GM20431 (cell line): ENCODE data around the gene AQP3.
"Not testable (repeated sequence)": the region's sequence is repeated elsewhere in the genome, so short reads cannot be mapped to it uniquely, and the experiment has no call there.

Experiments used
- in situ Hi-C: fragments of 300-500 bp; cut with MseI, MboI; formaldehyde crosslinking; loops from one replicate; pipeline ENCODE4 v1.15.0; 2020; ENCODE audit warnings: low sequenced_read_pairs; ENCODE audit not compliant: unreplicated experiment

The AQP3 gene

GRCh38 chr9:33446946-33447798 lies at the start of gene AQP3:
Gene AQP3 (minus strand): TSS chr9:33447593. CDS start chr9:33447530, 63 bp downstream.
- in situ Hi-C loops: no loop called here

DNA sequence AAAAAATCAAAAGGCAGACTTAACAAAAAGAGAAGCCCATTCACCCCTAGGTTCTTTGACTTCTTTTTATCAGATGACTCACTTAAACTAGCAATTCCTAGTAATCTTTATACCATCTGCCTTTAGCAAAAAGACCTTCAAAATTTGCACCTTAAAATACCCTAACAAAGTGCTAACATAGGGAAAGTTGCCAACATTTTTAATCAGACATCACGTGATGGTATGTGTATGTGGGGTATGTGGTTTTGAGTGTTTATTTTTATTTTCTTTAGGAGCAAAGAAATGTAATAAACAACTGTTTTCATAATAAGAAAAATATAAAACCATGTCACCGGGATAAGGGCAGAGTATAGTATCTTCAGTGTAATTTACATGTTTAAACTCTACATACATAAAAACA lies 46.4 kb upstream of the AQP3 start:
- in situ Hi-C loops: not testable (repeated sequence)

DNA sequence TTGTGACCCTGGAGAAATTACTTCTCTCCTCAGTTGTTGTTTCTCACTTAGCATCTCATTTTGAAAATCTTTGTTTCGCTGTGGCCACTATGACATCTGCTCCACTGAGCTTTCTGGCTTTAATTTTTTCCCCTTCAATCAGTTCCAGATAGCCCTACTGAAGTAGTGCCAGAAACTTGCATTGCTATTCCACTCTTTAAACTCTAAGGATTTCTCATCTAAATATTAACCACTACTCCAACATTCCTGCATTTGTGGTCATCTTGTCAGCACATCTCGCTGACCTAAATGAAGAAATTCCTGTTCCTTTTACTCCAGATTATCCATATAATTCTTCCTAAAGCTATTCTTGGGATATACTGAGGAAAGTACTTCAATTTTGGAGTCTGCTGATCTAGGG lies 41.7 kb upstream of the AQP3 start:
- in situ Hi-C loops: no loop called here

DNA sequence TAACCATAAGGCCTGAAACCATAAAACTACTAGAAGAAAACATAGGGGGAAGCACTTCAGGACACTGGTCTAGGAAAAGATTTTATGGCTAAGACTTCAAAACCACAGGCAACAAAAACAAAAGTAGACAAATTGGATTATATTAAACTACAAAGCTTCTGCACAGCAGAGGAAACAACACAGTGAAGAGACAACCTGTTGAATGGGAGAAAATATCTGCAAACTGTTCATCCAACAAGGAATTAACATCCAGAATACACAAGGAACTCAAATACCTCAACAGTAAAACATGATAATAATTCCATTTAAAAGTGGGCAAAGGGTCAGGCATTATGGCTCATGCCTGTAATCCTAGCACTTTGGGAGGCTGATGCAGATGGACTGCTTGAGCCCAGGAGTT lies 37.9 kb upstream of the AQP3 start:
- in situ Hi-C loops: not testable (repeated sequence)

- in situ Hi-C loops: no loop called here
Measured at GRCh38 chr9:33480976-33481375, 33.6 kb upstream of the AQP3 start.

- in situ Hi-C loops: no loop called here
Measured at GRCh38 chr9:33480106-33480505, 32.7 kb upstream of the AQP3 start.

DNA sequence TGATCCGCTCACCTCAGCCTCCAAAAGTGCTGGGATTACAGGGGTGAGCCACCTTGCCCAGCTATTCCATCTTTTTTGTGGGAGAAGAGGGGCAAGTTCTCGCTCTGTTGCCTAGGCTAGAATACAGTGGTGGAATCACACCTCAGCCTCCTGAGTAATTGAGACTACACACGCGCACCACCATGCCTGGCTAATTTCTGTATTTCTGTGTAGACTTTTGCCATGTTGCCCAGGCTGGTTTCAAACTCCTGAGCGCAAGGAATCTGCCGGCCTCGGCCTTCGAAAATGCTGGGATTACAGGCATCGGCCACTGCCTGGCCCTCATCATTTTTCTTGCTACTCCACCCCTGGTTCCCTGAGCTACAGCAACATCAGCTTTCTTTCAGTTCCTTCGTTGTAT lies 29.1 kb upstream of the AQP3 start:
- in situ Hi-C loops: no loop called here

DNA sequence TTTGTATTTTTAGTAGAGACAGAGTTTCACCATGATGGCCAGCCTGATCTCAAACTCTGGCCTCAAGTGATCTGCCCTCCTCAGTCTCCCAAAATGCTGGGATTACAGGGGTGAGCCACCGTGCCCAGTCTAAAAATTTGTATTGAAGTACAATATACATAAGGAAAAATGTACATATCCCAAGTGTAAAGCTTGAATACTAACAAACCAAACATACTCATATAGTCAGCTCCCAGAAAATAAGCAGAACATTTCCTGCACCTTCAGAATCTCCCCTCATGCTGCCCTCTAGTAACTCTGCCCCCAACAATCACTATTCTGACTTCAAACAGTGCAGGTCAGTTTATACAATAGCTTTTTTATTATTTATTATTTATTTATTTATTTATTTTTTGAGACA lies 28.0 kb upstream of the AQP3 start:
- in situ Hi-C loops: no loop called here

GRCh38 chr9:33473643-33474352 lies 26.4 kb upstream of the AQP3 start, which contains the start of gene NOL6:
Gene NOL6 (minus strand): TSS chr9:33473924. CDS start chr9:33473842, 82 bp downstream.
- in situ Hi-C loops: no loop called here

DNA sequence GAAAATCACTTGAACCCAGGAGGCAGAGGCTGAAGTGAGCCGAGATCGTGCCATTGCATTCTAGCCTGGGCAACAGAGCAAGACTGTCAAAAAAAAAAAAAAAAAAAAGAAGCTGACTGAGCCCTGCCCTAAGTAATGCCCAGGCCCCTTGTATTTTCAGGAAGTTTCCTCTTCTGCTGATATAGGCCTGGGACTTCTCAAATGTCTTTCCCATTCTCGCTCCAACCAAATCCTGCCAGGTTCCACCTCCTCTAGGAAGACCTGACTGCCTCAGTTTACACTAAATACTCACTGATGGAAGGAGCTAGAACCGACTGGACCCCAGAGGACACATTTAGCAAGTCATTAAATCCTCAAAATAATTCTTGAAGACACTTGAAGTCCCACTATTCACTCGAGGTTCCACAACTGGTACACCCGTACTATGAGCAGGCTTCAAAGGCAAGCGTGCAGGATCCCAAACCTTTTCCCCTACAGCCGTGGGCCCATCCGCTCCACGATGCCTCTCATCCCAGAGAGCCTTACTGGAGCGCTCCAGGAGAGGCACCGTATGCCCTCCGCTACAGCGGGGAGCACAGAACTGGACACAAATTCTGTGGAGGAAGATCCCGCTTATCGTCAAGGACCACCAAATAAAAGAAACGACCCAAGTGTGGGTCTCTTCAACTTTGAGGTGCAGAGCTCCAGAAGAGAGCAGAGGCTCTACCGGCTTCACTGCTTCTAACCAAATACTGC lies 25.7 kb upstream of the AQP3 start:
- in situ Hi-C loops: no loop called here

- in situ Hi-C loops: no loop called here
Measured at GRCh38 chr9:33472171-33472880, 24.9 kb upstream of the AQP3 start.

DNA sequence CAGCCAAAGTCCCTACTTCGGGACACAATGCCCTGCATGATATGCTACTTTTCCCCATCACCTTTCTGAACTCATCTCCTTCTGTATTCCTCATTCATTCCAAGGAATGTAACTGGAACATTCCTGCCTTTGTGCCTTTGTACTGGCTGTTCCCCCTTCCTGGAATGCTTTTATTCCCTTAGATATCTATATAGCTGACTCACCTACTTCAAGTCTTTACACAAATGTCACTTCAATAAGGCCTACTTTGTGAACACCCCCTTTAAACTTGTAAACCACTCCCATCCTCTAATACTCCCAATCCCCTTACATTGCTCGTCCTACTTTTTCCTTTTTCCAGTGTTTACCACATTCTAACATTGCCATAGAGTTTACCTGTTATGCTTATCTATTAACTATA lies 24.0 kb upstream of the AQP3 start:
- in situ Hi-C loops: no loop called here

DNA sequence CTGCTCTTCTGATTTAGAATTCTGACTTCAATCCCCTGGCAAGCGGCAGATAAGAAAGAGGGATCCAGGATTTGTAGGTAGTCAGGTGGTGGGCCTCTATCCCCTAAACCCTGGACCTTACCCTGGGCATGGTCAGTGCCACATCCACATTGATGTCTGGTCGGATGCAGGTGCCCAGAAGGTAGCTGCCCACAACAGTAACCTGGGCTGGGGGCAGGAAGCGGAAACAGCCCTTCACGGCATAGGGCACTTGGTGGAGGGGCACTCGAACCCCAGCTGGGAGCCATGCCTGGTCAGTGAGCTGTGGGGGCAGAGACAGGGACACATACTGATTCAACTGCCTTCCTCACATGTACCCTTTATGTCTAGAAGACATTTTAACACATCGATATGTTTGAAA lies 22.5 kb upstream of the AQP3 start:
- in situ Hi-C loops: no loop called here

GRCh38 chr9:33468797-33469621 lies 21.6 kb upstream of the AQP3 start:
- in situ Hi-C loops: no loop called here

- in situ Hi-C loops: no loop called here
Measured at GRCh38 chr9:33468215-33468730, 20.9 kb upstream of the AQP3 start.

- in situ Hi-C loops: no loop called here
Measured at GRCh38 chr9:33467526-33467925, 20.1 kb upstream of the AQP3 start.

- in situ Hi-C loops: no loop called here
Measured at GRCh38 chr9:33466565-33467495, 19.4 kb upstream of the AQP3 start.
